ENCODE measurements around the gene ATP9B. TPM values are rescaled to one million over a fixed set of nuclear protein-coding genes. Genes with fewer than 3 reads are reported as not detected.

Gene ATP9B
- total RNA-seq, 1 experiment from 2014 or later, result 15.6 TPM

- Histone ChIP-seq H3K9ac (ENCODE audit: low read length) (no peak overlapping the region), H3K27ac (ENCODE audit: low read length) (no peak overlapping the region), H4K20me1 (ENCODE audit: low read length) (no peaks in the 10 kb centered on the region), H3K9me2 (replicated peaks; ENCODE audit: low read length) (no peaks in the 10 kb centered on the region), H3K4me3 (ENCODE audit: low read length) (no peak overlapping the region), H3K79me2 (ENCODE audit: low read length) (no peaks in the 10 kb centered on the region), H3K9me3 (ENCODE audit: low read length) (no peaks in the 10 kb centered on the region), H3K27me3 (ENCODE audit: low read length) (no peaks in the 10 kb centered on the region), H3K4me2 (ENCODE audit: low read length) (no peak overlapping the region), H3K4me1 (ENCODE audit: insufficient read depth, low read length) (no peaks in the 10 kb centered on the region), H3F3A (ENCODE audit: low read length, unreplicated experiment) (no peaks in the 10 kb centered on the region), H2AFZ (ENCODE audit: low read length) (no peak overlapping the region), H3K36me3 (ENCODE audit: low read depth, low read length) (no peaks in the 10 kb centered on the region)
- intact Hi-C loops (cut with micrococcal nuclease), result no loop called here
- ATAC-seq (no peak), DNase-seq (no peak)
- no peak for TF ChIP-seq EZH2phosphoT487 (IDR thresholded peaks at IDR 0.05; ENCODE audit: borderline replicate concordance, low read length)
- no peak for TF ChIP-seq CTCF (conservative IDR thresholded peaks at IDR 0.05; ENCODE audit: low read depth, low read length)
- no peak for TF ChIP-seq EZH2 (IDR thresholded peaks at IDR 0.05; ENCODE audit: low read length, unreplicated experiment)
- ChIA-PET CTCF (no interaction called here), POLR2A (ENCODE audit: unreplicated experiment) (no interaction called here)
- BruUV-seq (replicated peaks), result no TSS peak
Measured at GRCh38 chr18:79416022-79416676, 347.0 kb downstream of the ATP9B start.

GRCh38 chr18:79416677-79417052 is 347.5 kb downstream of the ATP9B start:
- Histone ChIP-seq H3K9ac (ENCODE audit: low read length) (no peak overlapping the region), H3K4me3 (ENCODE audit: low read length) (no peak overlapping the region), H4K20me1 (ENCODE audit: low read length) (no peaks in the 10 kb centered on the region), H3K79me2 (ENCODE audit: low read length) (no peaks in the 10 kb centered on the region), H3K4me1 (ENCODE audit: insufficient read depth, low read length) (no peaks in the 10 kb centered on the region), H3K9me3 (ENCODE audit: low read length) (no peaks in the 10 kb centered on the region), H3K27me3 (ENCODE audit: low read length) (no peaks in the 10 kb centered on the region), H2AFZ (ENCODE audit: low read length) (no peak overlapping the region), H3K4me2 (ENCODE audit: low read length) (no peak overlapping the region), H3F3A (ENCODE audit: low read length, unreplicated experiment) (no peaks in the 10 kb centered on the region), H3K27ac (ENCODE audit: low read length) (no peak overlapping the region), H3K9me2 (replicated peaks; ENCODE audit: low read length) (no peaks in the 10 kb centered on the region), H3K36me3 (ENCODE audit: low read depth, low read length) (no peaks in the 10 kb centered on the region)
- BruUV-seq (replicated peaks), result no TSS peak
- ChIA-PET POLR2A (ENCODE audit: unreplicated experiment) (no interaction called here), CTCF (no interaction called here)
- intact Hi-C loops (cut with micrococcal nuclease), result no loop called here
- TF ChIP-seq EZH2phosphoT487 (IDR thresholded peaks at IDR 0.05; ENCODE audit: borderline replicate concordance, low read length), result no peak
- no peak for TF ChIP-seq CTCF (conservative IDR thresholded peaks at IDR 0.05; ENCODE audit: low read depth, low read length)
- no peak for TF ChIP-seq EZH2 (IDR thresholded peaks at IDR 0.05; ENCODE audit: low read length, unreplicated experiment)
- no peak for DNase-seq
- ATAC-seq, result no peak

- Histone ChIP-seq H3K27ac (ENCODE audit: low read length) (no peak overlapping the region), H3F3A (ENCODE audit: low read length, unreplicated experiment) (no peaks in the 10 kb centered on the region), H3K36me3 (ENCODE audit: low read depth, low read length) (no peaks in the 10 kb centered on the region), H3K9me2 (replicated peaks; ENCODE audit: low read length) (no peaks in the 10 kb centered on the region), H3K27me3 (ENCODE audit: low read length) (no peaks in the 10 kb centered on the region), H3K79me2 (ENCODE audit: low read length) (no peaks in the 10 kb centered on the region), H3K4me2 (ENCODE audit: low read length) (no peak overlapping the region), H3K9me3 (ENCODE audit: low read length) (no peaks in the 10 kb centered on the region), H3K9ac (ENCODE audit: low read length) (no peak overlapping the region), H3K4me1 (ENCODE audit: insufficient read depth, low read length) (no peaks in the 10 kb centered on the region), H3K4me3 (ENCODE audit: low read length) (no peak overlapping the region), H2AFZ (ENCODE audit: low read length) (no peak overlapping the region), H4K20me1 (ENCODE audit: low read length) (no peaks in the 10 kb centered on the region)
- no peak for TF ChIP-seq EZH2 (IDR thresholded peaks at IDR 0.05; ENCODE audit: low read length, unreplicated experiment)
- no peak for TF ChIP-seq CTCF (conservative IDR thresholded peaks at IDR 0.05; ENCODE audit: low read depth, low read length)
- TF ChIP-seq EZH2phosphoT487 (IDR thresholded peaks at IDR 0.05; ENCODE audit: borderline replicate concordance, low read length), result no peak
- DNase-seq, result no peak
- no peak for ATAC-seq
- CTCF ChIA-PET, result no interaction called here
- POLR2A ChIA-PET (ENCODE audit: unreplicated experiment), result no interaction called here
- intact Hi-C loops (cut with micrococcal nuclease), result no loop called here
- BruUV-seq (replicated peaks), result no TSS peak
Measured at GRCh38 chr18:79418236-79418635, 349.0 kb downstream of the ATP9B start.

Measured in PC-3 (cell line).